GM18499 (cell line): ENCODE results near the gene PLAGL2.

ENCODE experiments used
- ATAC-seq: cut with Tn5 transposase; IDR thresholded peaks from one replicate; pipeline ENCODE4 v1.9.1; 2021; ENCODE audit warnings: moderate number of reproducible peaks; ENCODE audit not compliant: insufficient read depth, unreplicated experiment

The PLAGL2 gene

DNA sequence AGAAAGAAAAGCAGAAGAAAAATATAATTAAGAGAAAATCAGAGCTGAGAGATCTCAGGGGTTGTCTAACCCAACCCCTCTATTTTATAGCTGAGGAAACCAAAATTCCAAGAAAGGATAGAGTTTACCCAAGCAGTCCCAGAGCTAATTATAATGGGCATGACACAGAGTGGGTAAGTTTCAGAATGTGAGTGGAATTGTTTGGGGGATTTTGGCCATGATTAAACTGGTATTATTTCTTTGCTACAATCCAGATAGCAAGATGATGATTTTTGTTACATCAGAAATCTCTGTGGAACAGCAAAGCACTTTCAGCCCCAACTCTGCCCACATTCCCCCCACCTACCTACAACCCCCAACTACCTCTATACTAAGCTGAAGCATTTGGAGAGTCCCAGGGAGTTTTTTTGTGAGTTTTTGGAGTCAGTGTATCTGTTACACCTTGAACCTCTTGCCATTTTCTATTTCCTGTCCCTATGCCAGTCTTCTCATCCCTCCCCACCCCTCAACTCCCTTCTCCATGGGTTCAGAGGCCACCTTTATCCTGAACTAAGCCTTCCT is 24.9 kb upstream of the PLAGL2 start:
- ATAC-seq, result no peak

DNA sequence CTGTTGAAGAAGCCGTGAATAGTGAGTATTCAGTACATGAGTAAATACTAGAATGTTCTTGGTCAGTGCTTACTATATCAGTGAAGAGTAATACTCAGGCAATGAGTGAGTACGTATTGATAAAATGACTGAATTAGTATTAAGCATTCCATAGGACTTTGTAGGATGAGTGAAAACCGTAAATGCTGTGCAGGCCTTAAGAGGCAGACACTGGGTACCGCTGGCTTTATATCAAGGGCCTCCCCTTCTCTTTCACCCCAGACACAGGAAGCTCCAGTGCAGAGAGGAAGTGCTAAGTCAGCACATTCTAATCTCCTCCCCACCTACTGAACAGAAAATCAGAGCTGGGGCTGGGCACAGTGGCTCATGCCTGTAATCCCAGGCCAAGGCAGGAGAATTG is 24.3 kb upstream of the PLAGL2 start:
- ATAC-seq, result no peak

DNA sequence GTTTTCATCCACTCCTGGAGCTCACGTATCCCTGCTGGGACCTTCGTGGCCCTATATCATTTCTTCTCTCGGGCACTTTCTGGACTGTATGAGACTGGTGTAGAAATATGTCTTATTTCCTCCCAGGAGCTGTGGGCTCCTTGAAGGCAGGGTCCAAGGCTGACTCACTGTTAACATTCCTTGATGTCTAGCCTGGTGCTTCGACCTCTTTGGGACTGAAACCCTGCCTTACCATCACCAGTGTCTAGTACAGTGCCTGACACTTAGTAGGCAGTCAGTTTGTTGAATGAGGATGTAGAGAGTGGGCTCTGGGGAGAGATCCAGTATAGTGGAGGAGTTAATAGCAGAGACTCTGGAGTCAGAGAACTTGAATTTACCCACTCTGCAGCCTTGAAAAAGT is 23.7 kb upstream of the PLAGL2 start:
- ATAC-seq, result no peak

DNA sequence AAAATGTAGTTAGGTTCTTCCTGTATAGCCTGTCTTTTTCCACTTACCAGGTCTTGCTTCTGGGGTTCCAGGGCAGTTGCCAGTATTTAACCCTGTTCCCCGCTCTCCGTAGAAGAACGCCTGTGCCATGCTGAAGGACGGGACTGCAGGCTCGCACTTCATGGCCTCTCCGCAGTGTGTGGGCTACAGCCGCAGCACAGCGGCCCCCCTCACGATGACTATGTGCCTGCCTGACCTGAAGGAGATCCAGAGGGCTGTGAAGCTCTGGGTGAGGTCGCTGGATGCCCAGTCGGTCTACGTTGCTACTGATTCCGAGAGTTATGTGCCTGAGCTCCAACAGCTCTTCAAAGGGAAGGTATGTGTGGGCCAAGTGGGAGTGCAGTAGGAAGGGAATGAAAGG is 23.2 kb upstream of the PLAGL2 start:
- no peak for ATAC-seq

DNA sequence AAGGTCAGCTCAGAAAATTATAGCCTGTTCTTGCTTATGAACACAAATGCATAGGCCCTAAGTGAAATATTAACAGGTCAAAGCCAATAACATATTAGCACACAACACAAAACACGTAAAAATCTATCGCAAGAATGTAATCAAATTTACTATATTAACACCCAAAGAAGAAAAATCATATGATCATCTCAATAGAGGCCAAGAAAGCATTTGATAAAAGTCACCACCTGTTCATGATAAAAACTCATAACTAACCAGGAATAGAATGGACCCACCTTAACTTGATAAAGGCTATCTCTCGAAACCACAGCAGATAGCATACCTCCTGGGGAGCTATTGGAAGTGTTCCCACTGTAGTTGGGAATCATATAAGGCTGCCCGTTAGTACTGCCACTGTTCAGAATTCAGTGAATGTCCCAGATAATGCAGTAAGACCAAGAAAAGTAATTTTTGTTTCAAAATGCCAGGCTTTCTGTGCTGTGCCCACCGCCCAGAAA is 21.8 kb upstream of the PLAGL2 start:
- no peak for ATAC-seq

DNA sequence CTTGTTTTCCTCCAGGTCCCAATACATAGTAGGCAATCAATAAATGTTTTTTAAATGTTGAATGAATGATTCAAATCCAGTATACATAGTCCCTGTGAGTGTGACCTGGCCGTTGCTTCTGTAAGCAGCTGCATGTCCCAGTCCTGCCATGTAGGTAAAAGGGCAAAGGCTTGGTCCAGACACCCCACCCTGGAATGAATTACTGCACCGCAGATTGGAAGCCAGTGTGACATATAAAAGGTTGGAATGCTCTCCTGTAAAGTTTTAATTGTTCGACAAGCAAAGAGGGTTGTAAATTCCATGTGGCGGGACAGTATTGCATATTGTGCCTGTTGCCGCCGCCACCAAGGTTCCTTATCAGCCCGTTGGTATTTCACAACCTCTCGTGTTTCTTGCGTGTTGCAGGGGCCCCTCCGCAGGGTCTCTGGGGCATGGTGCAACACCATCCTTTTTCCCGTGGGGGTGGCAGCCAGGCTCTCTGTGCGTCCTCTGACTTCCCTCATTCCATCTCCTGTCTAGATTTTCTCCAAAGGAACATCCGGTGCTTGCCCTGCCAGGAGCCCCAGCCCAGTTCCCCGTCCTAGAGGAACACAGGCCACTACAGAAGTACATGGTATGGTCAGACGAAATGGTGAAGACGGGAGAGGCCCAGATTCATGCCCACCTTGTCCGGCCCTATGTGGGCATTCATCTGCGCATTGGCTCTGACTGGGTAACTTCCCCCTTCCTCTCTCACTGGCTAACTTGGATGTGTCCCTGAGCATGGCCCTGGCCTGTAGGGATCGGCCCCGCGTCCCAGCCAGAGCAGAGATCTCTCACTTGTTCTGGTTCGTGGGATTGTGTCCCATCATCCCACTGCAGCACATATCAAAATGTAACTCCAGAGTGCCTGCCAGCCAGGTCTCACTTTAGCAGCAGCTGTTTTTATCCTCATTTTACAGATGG is 20.5 kb upstream of the PLAGL2 start:
- no peak for ATAC-seq

DNA sequence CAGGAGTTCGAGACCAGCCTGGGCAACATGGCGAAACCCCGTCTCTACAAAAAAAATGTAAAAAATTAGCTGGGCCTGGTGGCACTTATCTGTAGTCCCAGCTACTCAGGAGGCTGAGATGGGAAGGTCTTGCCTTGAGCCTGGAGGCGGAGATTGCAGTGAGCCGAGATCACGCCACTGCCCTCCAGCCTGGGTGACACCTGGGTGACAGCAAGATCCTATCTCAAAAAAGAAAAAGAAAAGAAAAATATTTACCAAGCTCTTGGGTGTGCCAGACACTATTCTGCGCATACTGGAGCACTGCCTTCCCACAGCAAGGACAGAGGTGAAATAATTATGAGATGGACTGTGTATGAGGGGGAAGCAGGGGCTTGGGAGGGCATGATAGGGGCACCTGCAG is 19.8 kb upstream of the PLAGL2 start:
- ATAC-seq, result no peak

DNA sequence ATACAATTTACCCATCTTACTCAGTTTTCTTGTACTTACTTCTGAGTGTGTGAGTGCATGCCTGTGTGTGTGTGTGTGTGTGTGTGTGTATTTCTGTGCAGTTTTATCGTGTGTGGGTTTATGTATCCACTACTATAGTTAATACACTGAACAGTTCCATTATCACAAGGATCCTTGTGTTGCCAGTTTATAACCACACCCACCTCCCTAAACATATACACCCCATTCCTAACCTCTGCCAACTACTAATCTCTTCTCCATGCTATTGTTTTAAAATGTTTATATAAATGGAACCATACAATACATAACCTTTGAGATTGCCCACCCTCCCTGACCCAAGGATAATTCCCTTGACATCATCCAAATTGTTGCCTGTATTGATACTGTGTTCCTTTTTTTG is 18.8 kb upstream of the PLAGL2 start:
- no peak for ATAC-seq

DNA sequence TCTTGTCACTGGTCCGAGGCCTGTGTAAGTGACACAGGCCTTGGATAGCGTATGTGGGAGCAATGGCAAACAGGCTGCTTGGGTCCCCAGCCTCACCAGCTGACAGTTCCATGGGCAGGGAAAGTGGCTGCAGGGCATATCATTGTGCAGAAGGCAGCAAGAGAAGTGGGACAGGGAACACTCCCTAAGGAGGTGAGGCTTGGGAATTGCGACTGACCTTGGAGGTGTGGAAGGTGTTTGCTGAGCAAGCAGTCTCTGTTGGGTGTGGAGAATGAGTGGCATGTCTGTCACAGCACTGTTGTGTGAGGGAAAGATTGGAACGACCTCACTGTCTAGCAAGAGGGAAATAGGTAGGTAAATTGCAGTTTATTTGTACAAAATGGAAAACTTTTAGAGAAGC is 16.9 kb upstream of the PLAGL2 start:
- ATAC-seq, result no peak

DNA sequence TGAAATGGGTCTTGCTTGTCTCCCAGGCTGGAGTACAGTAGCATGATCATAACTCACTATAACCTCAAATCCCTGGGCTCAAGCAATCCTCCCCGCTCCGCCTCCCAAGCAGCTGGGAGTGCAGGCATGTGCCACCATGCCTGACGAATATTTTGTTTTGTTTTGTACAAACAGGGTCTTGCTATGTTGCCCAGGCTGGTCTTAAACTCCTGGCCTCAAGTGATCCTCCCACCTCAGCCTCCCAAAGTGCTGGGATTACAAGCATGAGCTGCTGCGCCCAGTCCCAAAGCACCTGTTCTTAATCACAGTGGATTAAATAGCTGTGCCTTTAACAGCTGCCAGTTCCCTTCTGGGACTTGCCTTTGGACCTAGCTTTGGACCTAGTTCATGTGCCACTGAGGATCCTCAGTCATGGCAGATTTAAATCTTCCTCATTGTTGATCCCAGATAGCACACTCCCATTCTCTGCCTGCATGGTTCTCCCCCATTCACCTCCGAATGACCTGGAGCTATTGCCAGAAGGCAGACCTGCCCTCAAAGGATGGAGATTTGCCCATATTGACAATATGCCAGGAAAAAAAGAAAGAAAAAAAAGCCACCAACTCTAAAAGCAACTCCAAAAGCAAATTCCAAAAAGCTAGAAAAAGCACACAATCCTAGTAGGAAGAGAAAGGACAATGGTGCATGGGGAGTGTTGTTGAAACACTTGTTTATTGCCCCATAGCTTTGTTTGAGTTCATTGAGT is 10.8 kb upstream of the PLAGL2 start:
- no peak for ATAC-seq

DNA sequence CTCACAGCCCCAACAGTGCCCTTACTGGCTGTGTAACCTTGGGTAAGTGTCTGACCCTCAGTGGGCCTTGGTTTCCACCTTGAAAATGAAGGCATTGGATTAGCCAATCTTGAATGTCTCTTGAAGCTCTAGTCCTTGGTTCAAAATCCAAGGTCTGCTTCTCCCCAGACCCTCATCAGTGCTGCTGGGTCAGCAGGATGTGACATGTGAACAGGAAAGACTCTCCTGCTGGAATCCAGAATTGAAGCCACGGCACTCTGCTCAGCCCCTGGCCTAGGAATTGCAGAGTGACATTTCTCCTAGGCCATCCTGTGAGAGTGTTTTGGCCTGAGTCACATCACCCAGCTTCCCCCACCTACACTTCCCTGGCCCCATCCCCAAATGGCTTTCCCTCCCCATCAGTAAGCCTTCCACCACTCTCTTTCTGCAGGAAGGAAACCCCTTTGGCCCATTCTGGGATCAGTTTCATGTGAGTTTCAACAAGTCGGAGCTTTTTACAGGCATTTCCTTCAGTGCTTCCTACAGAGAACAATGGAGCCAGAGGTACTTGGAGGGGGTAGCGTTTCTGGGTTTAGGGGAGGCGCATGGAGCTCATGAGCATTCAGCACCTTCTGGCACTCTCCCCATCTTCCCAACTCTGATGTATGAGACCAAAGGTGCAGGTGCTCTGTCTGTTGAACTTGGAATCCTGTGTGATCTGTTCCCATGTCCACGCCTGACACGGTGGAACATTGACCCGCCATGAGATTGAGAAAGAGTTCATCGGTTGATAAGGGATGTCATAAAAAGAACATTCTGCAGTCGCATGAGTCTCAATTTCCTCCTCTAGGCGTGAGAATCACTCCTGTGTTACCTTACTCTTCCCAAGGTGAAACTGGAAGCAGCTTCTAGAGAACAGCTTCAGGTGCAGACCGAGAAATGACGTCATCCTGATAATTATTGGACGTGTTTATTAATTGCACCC is 8.9 kb upstream of the PLAGL2 start:
- no peak for ATAC-seq

DNA sequence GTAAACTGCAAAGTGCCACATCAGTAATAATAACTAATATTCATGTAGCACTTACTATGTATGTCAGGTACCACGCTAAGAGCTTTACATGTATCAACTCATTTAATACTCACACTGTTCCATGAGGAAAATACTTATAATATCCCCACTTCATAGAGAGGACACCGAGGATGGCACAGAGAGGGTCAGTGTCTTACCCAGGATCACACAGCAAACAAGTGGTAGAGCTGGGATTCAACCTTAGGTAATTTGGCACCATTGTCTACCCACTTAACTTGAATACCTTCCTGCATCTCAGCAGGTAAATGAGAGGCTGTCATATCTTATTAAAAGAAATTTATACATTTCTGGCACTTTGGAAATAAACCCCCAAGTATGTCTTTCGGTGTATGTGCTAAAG is 8.2 kb upstream of the PLAGL2 start:
- no peak for ATAC-seq

DNA sequence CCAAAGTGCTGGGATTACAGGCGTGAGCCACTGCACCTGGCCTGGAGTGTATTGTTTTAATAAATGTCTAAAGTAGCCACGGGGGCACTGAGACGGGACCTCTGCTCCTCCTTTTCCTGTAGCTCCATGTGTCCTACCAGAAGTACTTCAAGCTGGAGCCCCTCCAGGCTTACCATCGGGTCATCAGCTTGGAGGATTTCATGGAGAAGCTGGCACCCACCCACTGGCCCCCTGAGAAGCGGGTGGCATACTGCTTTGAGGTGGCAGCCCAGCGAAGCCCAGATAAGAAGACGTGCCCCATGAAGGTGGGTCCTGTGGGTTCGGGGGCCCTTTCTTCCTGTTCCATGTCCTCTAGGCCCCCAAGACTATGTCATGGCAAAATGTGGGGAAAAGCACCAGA is 7.6 kb upstream of the PLAGL2 start:
- ATAC-seq, result no peak

DNA sequence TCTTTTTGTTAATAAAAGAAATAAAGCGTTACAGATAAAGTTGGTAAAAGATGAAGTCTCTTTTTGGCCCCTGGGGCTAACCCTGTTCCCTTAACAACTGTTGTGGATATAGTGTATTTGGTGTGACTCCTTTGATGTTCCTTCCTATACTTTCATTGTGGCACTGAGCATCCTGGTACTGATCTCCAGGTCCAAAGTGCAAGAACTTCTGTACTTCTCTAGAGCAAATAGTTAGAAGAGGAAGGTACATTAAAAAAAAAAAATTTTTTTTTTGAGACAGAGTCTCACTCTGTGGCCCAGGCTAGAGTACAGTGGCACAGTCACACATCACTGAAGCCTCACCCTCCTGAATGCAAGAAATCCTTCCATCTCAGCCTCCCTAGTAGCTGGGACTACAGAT is 6.3 kb upstream of the PLAGL2 start:
- no peak for ATAC-seq

DNA sequence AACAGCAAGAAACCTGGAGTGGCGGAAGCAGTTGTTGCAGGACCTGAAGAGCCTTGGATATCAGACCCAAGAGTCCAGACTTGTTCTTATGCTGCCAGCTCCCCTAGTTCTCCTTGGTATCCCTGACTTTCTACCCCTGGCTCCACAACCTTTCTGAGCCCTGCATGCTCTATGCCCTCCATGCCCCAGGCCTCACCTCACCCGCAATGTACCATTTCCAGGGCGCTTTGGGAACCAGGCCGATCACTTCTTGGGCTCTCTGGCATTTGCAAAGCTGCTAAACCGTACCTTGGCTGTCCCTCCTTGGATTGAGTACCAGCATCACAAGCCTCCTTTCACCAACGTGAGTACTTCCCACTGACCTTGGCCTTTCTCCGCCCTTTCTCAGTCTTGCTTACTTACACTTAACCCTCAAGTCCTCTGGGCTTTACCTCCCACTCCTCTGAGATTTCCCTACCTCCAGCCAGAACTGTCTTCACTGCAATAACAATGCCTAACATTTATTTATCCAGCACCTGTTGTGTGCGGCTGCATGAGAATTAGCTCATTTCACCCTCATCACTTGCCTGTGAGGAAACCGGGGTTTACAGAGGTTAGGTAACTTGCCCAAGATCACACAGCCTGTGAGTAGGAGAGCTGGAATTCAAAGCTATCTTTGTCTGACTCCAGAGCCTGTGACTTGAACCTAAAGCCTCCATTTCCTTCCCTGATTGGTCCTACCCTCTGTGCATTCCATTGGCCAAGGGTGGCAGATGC is 2.5 kb upstream of the PLAGL2 start:
- ATAC-seq, result no peak

DNA sequence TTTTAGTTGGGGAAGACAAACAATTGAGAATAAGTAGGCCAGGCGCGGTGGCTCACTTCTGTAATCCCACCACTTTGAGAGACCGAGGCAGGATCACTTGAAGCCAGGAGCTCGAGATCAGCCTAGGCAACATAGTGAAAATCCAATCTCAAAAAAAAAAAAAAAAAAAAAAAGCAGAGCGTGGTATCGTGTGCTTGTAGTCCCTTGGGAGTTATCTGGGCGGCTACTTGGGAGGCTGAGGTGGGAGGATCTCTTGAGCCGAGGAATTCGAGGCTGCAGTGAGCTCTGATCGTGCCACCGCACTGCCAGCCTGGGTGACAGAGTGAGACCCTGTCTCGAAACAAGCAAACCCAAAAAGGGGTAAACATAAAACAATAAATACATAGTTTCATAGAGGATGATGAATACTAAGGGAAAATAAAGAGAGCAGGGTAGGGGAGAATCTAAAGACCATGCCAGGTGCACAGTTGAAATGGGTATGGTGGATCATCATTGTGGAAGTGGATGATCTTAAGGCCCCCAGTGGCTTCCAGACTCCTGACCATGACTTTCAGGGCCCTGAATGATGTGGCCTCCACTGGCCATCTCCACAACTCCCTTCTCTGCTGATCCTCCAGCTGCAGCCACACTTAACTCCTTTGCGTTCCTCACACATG is 1.1 kb upstream of the PLAGL2 start:
- ATAC-seq, result no peak

DNA sequence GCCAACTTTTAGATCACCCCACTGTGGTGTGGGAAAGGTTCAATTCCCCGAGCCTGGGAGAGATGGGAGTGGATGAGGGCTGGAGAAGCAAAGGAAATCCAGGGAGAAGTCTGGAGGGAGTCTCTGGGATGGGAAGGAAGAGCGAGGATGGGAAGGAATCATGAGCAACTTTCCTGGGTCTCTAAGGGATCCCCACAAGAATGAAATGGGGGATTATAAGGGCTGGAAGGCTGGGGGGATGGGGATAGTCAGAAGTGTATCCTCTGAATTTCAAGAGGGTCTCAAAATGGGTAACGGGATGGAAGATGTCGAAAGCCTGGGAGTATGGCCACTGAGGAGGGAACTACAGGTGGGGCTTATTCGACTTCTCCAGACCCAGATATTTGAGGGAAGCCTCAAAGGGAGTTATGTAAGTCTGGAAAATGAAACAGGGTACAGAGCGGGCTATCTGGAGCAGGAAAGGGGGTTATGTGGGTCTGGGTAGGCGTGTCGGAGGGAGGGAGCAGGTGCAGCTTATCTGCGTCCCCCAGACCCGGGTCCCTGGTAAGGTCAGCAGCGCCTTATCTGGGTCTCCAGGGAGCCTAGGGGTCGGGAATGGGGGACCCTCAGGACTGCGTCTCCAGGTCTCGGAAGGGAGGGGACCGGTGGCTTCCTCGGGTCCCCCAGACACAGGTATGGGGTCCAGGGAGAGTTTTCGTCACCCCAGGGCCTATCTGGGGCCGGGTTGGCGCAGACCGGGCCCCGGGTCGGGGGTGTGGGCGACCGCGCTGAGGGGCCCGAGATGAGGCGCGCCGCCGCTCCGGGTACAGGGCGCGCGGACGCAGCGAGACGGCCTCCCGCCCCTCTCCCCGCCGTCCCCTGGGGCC is 550 bp downstream of the PLAGL2 start:
- no peak for ATAC-seq
